CD4-positive, alpha-beta T cell treated with Interferon gamma for 1 hour (primary cell): ENCODE results near the gene AGER.

Experiments used
- DNase-seq: peaks from one replicate; pipeline ENCODE4 v3.0.0-alpha.2; 2020

AGER gene

GRCh38 chr6:32167761-32168262 lies 16.2 kb downstream of the AGER start:
- no peak for DNase-seq

GRCh38 chr6:32167154-32167760 lies 16.8 kb downstream of the AGER start:
- DNase-seq, result no peak

GRCh38 chr6:32166411-32167061 lies 17.5 kb downstream of the AGER start:
- no peak for DNase-seq

GRCh38 chr6:32164295-32164694 lies 19.8 kb downstream of the AGER start, which contains the start of gene EGFL8:
EGFL8 (plus strand) TSS chr6:32164595; CDS start chr6:32166166, 1,571 bp downstream.
- DNase-seq, result no peak

DNA sequence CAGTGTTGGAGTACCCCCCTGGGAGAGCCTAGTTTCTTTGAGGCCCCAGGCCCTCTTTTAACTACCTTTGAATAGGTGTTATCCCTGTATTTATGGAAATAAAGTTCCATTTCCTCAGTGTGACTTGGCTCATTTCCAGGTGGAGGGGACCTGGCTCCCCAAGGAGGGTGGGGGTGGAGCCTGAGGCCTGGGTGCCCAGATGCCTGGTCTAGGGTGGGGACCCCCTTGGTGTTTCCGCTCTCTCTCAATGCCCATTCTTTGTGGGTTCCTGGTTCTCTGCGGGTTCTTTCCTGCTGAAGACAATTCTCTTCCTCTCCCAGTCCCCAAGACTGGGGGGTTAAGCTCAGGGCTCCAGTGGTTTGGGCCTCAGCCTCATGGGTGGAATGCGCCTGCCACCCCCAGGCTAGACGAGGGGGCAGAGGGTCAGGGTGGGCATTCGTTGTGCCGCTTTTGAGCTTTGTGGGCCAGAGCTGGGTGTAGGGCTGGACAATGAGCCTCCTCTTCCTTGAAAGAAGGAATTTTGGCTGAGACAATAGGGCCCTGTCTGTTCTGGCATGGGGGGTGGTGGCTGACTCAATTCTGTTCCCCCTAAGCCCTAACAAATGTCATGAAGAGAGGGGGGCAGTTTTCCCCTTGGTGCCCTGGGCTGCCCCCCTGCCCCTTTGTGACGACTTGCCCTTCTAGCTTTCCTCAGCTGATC lies 20.3 kb downstream of the AGER start:
- no peak for DNase-seq

DNA sequence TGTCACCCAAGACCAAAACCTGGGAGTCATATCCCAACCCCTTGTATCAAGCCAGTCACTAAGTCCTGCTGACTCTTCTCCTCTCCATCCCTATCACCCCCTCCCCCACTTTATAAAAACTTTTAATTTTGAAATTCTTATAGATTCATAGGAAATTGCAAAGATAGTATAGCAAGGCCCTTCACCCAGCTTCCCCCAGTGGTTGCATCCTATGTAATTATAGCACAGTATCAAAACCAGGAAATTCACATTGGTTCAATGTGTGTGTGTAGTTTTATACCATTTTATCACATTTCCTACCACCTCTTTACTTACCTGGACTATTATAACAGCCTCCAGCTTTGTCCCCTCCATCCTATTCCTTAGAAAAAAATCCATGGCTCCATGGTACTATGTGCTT lies 26.0 kb downstream of the AGER start:
- DNase-seq, result no peak

DNA sequence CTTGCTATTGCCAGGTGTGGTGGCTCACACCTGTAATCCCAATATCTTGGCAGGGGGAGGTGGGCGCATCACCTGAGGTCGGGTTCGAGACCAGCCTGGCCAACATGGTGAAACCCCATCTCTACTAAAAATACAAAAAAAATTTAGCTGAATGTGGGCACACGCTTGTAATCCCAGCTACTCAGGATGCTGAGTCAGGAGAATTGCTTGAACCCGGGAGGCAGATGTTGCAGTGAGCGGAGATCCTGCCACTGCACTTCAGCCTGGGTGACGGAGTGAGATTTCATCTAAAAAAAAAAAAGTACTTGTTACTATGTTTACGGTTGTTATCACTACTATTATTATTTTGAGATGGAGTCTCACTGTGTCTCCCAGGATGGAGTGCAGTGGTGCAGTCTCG lies 27.2 kb downstream of the AGER start:
- DNase-seq, result no peak

- DNase-seq, result peak; percentile 70
Observed at GRCh38 chr6:32154514-32155161, 29.4 kb downstream of the AGER start.

DNA sequence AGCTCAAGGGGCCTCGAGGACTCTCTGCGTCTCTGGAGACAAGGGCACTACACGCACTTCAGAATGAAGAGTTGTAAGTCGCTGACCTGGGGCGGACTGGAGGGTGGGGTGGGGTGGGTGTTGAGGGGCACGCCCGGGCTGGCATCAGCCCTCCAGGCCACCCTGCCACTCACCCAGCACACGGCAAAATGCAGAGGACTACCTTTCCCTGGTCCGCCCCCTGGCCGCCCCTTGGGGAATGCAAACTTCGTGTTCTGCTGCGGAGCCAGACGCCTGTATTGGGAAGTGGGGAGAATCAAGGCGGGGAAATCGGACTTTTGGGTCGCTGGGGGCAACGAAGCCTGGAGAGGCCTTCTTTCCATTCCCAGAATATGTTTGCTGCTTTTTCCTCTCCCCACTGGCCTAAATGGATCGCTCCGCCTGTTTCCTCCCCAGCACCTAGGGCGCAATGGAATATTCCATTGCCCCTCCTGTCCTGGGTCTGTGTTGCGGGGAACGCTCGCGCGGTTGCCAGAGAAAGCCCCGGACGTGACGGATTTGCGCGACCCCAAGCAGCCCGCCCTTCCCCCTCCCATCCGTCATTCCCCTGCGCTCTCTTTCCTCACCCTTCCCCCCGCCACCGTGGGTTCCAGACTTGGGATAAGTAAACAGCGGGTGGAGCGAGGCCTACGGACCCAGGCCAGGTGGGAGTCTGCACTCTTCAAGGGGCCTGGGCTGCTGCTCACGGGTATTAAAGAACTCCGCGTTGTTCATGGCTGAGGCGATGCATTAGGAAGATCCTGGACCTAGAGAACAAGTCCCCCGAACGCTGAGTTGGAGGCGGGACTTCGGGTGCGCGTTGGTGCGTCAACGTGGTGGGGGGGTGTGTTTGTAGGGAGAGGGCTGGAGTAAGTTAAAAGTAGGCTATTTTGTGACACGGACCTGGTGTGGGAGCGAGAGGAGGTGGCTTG lies 30.2 kb downstream of the AGER start, which contains the start of gene PPT2:
Gene PPT2, plus strand, starts transcription at position 578 of the 950 bp plus-strand sequence. CDS start 454 bp downstream, outside the sequence.
- peak; percentile 78 for DNase-seq

DNA sequence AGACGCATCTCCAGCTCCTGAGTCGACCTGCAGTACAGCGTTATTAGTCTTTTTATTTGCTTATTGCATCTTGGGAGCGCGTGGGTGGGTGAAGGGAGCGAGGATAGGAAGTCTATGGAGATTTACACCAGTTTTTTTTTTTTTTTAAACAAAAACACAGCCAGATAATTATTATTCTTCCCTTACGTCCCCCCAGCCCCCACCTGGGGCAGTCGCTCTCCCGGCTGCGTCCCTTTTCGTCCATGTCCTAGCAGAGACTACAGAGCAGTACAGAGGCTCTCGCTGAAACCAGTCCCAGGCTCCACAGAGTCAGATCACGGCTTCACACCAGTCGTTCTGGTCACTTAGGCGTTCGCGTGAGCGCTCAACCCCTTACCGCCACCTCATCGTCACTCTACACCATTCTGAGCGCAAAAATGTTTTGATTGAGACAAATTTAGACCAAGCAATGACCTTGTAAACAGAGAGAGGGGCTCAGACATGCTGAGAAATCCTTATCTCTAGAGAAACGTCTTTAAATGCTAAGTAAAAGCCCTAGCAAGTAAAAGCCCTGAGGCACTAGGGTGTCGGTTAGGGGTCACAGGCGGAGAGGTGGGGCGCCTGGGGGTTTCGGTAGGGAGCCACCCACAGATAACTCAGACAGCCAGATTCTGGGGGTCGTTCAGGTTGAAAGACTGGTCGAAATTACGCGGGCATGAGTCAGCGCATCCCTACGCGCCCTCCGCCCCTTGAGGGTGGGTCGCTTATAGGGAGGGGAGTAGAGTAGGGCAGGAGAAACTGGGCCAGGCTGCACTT lies 31.1 kb downstream of the AGER start:
- DNase-seq, result no peak

GRCh38 chr6:32151863-32152768 lies 31.9 kb downstream of the AGER start, which contains the start of gene PRRT1:
PRRT1 (minus strand) TSS chr6:32151939; CDS start chr6:32151827, 112 bp downstream.
- DNase-seq, result no peak

GRCh38 chr6:32151181-32151862 lies 32.7 kb downstream of the AGER start:
- DNase-seq, result no peak

DNA sequence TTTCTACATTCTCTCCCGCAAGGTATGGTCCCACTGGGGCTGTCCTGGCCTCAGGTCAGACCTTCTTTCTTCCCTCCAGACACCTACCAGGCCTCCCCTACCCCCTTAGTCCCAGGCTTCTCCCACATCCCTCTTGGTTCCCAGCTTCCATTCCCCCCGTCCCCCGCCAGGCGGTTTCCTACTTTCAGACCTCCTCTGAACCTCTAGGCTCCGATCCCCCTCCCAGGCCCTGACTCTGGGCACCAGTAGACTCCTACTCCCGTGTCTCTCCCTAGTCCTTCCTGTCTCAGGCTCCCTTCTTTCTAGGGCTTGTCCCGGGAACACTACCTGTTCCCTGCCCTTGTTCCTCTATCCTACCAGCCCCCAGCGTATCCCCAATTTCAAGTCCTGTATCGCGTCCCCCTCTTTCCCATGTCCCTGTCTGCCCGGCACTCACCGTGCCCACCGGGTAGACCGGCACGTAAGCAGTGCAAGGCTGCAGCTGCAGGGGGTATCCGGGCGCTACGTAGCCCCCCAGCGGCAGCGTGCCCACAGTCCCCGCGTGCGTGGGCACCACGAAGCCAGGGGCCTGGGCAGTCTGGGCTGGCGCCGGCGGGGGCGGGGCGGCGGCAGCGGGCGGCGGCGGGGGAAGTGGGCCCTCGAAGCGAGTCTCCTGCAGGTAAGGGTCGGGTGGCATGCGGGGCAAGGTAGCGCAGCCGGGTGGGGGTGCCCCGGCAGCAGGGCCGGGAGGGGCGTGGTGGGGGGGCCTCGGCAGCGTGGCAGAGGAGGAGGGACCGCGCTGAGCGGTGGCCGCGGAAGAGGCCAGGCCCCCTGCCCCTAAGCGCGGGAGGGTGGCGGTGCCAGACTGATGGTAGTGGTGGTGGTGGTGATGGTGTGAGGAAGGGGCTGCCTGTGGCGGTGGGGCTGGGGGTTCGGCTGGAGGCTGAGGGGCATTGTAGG lies 33.9 kb downstream of the AGER start:
- DNase-seq, result no peak

DNA sequence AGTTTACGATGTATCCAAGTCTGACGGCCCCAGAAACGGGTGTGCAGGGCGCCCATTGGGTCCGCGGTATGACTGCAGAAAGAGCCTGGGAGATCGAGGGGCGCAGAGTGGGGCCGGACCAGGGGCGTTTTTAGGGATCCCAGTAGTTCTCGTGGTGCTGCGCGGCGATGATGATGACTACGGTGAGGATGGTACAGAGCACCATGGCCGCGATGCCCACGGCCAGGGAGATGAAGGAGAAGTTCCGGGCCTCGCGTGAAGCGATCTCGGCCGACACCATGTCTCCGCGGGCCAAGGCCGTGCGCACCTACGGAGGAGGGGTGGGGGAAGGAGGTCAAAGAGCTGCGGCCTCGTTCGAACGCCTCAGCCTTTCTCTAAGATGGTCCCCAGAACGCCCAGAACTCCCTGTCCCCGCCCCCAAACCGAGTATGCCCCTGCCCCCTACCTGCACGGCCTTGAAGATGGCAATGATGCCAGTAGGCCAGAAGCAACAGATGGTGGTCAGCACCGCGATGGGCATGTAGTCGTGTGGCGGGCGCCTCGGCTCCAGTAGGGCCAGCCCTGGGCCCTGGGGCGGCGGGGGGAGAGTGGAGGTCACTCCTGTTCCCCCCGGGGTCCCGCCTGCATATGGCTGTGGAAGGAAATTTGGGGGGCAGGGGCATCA lies 34.8 kb downstream of the AGER start:
- no peak for DNase-seq

DNA sequence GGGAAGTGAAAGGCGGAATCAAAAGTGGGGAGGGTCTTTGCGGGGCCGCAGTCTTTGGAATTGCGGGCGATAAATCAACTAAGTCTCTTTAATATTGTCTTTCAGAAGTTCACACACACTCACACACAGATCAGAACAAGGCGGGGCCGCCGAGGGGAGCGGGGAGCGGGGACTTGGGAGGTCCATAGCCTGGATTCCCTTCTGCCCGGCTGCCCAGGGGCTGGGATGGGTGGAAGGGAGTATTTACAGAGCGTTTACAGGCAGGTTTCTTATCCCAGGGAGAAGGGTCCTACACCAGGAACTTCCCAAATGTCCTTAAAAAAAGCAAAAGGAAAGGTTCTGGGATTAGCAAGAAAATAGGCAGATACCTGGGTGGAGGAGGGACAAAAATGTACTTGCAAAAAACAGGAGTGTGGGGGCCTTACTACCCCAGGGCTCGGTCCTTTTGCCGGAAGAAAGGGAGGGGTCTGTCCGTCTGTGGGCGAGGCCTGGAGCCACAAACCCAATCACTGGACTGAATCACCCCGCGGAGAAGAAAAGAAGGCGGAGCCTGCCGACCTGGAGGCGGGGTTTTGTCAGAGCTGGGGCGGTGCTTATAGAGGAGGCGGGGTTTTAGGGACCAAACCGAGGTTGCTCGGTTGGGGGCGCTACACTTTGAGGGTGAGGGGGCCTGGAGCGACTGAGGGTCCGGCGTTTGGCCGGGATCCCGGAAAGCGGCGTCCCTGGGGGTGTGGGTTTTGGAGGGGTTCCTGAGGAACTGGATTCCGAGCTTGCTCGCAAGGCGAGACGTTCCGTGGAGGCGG lies 35.6 kb downstream of the AGER start:
- DNase-seq, result peak; percentile 78

GRCh38 chr6:32147401-32148132 lies 36.5 kb downstream of the AGER start:
- no peak for DNase-seq
